HG03159 (cell line): ENCODE measurements around the gene PARN.

ENCODE experiments used
- ATAC-seq: cut with Tn5 transposase; IDR thresholded peaks from one replicate; pipeline ENCODE4 v1.9.1; 2021; ENCODE audit warnings: mild to moderate bottlenecking, moderate library complexity; ENCODE audit not compliant: unreplicated experiment

PARN gene

GRCh38 chr16:14501331-14502255, 128.5 kb downstream of the PARN start:
- no peak for ATAC-seq

- ATAC-seq = no peak
Measured at GRCh38 chr16:14500791-14501190, 129.3 kb downstream of the PARN start.

GRCh38 chr16:14499110-14499509, 130.9 kb downstream of the PARN start:
- no peak for ATAC-seq

GRCh38 chr16:14497245-14498082, 132.6 kb downstream of the PARN start:
- no peak for ATAC-seq

GRCh38 chr16:14496786-14497185, 133.3 kb downstream of the PARN start:
- ATAC-seq = no peak

GRCh38 chr16:14496047-14496770, 133.9 kb downstream of the PARN start:
- no peak for ATAC-seq

- ATAC-seq = no peak
Measured at GRCh38 chr16:14495213-14496046, 134.6 kb downstream of the PARN start.

- no peak for ATAC-seq
Measured at GRCh38 chr16:14494396-14494966, 135.6 kb downstream of the PARN start.

GRCh38 chr16:14493791-14494190, 136.3 kb downstream of the PARN start:
- ATAC-seq = no peak

GRCh38 chr16:14492614-14493013, 137.4 kb downstream of the PARN start:
- no peak for ATAC-seq

- no peak for ATAC-seq
Measured at GRCh38 chr16:14491861-14492529, 138.1 kb downstream of the PARN start.

GRCh38 chr16:14490235-14490634, 139.8 kb downstream of the PARN start:
- no peak for ATAC-seq

GRCh38 chr16:14489460-14489859, 140.6 kb downstream of the PARN start:
- ATAC-seq = peak; percentile 49

GRCh38 chr16:14487579-14487978, 142.5 kb downstream of the PARN start:
- ATAC-seq = no peak

GRCh38 chr16:14486520-14487303, 143.3 kb downstream of the PARN start:
- ATAC-seq = no peak

- no peak for ATAC-seq
Measured at GRCh38 chr16:14485811-14486519, 144.1 kb downstream of the PARN start.

GRCh38 chr16:14485121-14485551, 144.9 kb downstream of the PARN start:
- ATAC-seq = no peak

GRCh38 chr16:14483819-14484385, 146.2 kb downstream of the PARN start:
- no peak for ATAC-seq
